NCI-H187 treated with DMSO at 0.1 percent for 48 hours (cell line): ENCODE measurements around the gene AGTRAP.

Source experiments
- DNase-seq: peaks from one replicate; lab custom pipeline; 2025; lab: John Stamatoyannopoulos, UW

Gene AGTRAP

GRCh38 chr1:11736746-11737639 is 1.1 kb downstream of the AGTRAP start:
- DNase-seq = no peak

- no peak for DNase-seq
Measured at GRCh38 chr1:11738096-11738495, 2.2 kb downstream of the AGTRAP start.

- DNase-seq = no peak
Measured at GRCh38 chr1:11738783-11739182, 2.8 kb downstream of the AGTRAP start.

GRCh38 chr1:11740258-11741192 is 4.6 kb downstream of the AGTRAP start:
- DNase-seq = no peak

GRCh38 chr1:11741482-11741881 is 5.5 kb downstream of the AGTRAP start:
- no peak for DNase-seq

- DNase-seq = no peak
Measured at GRCh38 chr1:11741919-11742558, 6.1 kb downstream of the AGTRAP start.

- no peak for DNase-seq
Measured at GRCh38 chr1:11744287-11744686, 8.4 kb downstream of the AGTRAP start.

GRCh38 chr1:11746092-11746491 is 10.2 kb downstream of the AGTRAP start:
- DNase-seq = no peak

- no peak for DNase-seq
Measured at GRCh38 chr1:11746795-11747487, 11.0 kb downstream of the AGTRAP start.

- no peak for DNase-seq
Measured at GRCh38 chr1:11748294-11749202, 12.6 kb downstream of the AGTRAP start.

- no peak for DNase-seq
Measured at GRCh38 chr1:11749203-11749689, 13.3 kb downstream of the AGTRAP start.

GRCh38 chr1:11749996-11750395 is 14.1 kb downstream of the AGTRAP start:
- no peak for DNase-seq

- DNase-seq = no peak
Measured at GRCh38 chr1:11751087-11751486, 15.2 kb downstream of the AGTRAP start.

GRCh38 chr1:11752359-11753088 is 16.6 kb downstream of the AGTRAP start:
- DNase-seq = no peak

- no peak for DNase-seq
Measured at GRCh38 chr1:11753555-11754208, 17.7 kb downstream of the AGTRAP start.

- no peak for DNase-seq
Measured at GRCh38 chr1:11757047-11757446, 21.1 kb downstream of the AGTRAP start.

GRCh38 chr1:11759791-11760190 is 23.9 kb downstream of the AGTRAP start:
- DNase-seq = no peak

- DNase-seq = no peak
Measured at GRCh38 chr1:11761285-11761684, 25.3 kb downstream of the AGTRAP start.

- no peak for DNase-seq
Measured at GRCh38 chr1:11761988-11762406, 26.1 kb downstream of the AGTRAP start, which contains the start of gene C1orf167. Gene C1orf167 (plus strand): TSS chr1:11762193. CDS start chr1:11764401, 2,208 bp downstream.
